ENCODE data around the gene NDUFA8.

The NDUFA8 gene

DNA sequence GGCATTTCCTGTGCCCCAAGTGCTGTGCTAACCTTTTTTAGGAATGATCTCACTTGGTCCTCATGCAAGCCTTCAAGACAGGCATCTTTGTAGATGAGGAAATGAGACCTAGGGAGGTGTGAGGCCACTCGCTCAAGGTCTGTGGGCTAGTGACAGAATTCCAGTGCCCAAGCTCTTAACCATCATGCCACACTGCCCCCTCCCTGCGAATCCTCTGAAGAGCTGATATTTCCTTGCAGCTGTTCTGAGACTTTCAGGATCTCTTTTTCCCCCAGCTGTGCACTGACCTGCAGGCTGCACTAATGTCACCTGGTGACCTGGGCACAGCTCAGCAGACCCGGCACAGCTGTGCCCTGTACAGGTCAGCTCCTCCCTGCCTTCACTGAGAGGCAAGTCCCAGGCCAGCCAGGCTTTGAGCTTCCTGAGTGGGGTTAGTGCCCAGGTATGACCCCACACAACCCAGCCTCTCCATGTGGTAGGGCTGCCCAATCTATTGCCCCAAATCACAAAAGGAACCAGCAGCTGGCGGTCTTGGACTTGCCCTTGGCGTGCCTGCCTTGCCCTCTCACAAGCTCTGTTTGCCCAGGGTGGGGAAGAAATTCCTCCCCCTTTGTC is 32.8 kb upstream of the NDUFA8 start:
- Mint-ChIP-seq H3K9me3 (no peaks in the 10 kb centered on the region), H3K4me3 (no peak overlapping the region), H3K27me3 (peaks cover 7% of the 10 kb centered on the region)

GRCh38 chr9:122191584-122191983 is 32.0 kb upstream of the NDUFA8 start:
- DNase-seq = no peak
- no peaks in the 10 kb centered on the region for H3K9me3 Mint-ChIP-seq
- H3K36me3 Mint-ChIP-seq (ENCODE audit: low read depth) = no peaks in the 10 kb centered on the region
- no peak overlapping the region for H3K27ac Mint-ChIP-seq
- peaks cover 4% of the 10 kb centered on the region for H3K27me3 Mint-ChIP-seq
- H3K4me3 Mint-ChIP-seq = no peak overlapping the region
- H3K4me1 Mint-ChIP-seq (ENCODE audit: low read depth) = no peaks in the 10 kb centered on the region

More for the DNA sequence above, 32.8 kb upstream of the NDUFA8 start:
- no peaks in the 10 kb centered on the region for H3K4me1 Mint-ChIP-seq (ENCODE audit: low read depth)
- H3K27ac Mint-ChIP-seq = no peak overlapping the region
- DNase-seq = no peak
- no peaks in the 10 kb centered on the region for H3K36me3 Mint-ChIP-seq (ENCODE audit: low read depth)

DNA sequence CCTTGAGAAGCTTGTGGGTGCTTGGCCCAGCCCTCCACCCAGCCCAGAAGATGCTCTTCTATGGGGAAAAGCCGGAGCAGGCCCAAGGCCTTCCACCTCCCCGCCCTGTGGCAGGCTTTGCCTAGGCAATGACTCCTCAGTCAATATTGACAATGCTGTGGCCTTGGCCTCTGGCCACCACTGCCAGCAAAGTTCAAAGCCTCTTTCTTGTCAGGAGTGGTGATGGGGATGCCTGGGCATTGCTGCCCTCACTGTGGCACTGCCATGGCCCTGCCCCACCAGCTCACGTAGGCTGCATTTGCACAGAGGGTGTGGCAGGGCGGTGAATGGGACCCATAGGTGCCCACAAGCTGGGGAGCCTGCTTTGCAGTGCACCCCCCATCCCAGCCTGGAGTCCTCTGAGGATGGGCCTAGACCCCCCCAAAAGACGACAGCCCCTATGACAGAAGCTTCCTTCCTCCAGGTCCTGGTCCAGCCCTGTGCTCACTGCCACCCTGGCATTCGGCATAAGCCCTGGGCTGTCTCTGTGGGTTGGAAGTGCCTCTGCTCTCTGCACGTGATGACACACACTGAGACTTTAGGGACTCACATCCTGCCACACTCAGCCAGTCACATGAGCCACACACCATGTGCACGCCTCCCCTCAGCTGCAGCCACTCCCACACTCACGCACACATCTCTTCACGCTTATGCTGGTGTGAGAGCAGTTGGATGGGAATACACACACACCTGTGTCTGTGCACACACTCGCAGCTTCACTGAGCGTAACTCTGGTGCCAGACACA is 31.2 kb upstream of the NDUFA8 start:
- peaks cover 4% of the 10 kb centered on the region for H3K27me3 Mint-ChIP-seq
- no peaks in the 10 kb centered on the region for H3K9me3 Mint-ChIP-seq
- H3K4me1 Mint-ChIP-seq (ENCODE audit: low read depth) = no peaks in the 10 kb centered on the region
- no peak overlapping the region for H3K27ac Mint-ChIP-seq
- no peaks in the 10 kb centered on the region for H3K36me3 Mint-ChIP-seq (ENCODE audit: low read depth)
- DNase-seq = no peak
- no peak overlapping the region for H3K4me3 Mint-ChIP-seq

GRCh38 chr9:122188369-122188768 is 28.8 kb upstream of the NDUFA8 start:
- H3K36me3 Mint-ChIP-seq (ENCODE audit: low read depth) = no peaks in the 10 kb centered on the region
- H3K4me3 Mint-ChIP-seq = no peak overlapping the region
- no peaks in the 10 kb centered on the region for H3K9me3 Mint-ChIP-seq
- H3K27ac Mint-ChIP-seq = no peak overlapping the region
- DNase-seq = no peak
- no peaks in the 10 kb centered on the region for H3K4me1 Mint-ChIP-seq (ENCODE audit: low read depth)
- peaks cover 3% of the 10 kb centered on the region for H3K27me3 Mint-ChIP-seq

DNA sequence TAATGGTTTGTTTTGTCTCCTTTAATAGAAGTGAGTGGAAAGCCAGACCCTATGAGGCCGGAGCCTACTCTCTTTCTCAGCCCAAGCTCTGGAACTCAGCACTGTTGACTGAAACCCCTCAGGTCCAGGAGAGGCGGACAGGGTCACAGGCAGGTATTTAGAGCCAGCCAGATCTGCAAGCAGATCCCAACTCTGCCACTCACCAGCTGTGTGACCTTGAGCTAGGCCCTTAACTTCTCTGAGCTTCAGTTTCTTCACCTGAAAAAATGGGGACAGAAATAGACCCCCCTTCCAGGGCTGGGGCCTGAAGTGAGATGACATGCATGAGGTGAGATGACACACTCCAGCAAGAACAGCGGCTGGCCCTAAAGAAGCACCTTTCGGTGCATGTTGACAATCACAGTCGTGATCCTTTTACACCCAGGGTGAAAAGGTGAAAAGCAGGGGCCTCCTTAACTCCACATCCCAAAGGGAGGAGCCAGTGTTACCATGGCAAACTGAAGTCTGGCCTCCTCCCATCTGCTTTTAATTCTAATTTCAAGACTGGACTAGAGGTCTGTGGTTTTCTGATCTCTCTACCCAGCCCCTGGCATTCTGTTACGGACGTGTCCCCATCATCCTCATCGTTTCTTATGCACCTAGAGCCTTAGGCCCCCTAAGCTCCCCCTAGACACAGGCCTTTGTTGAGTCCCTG is 27.3 kb upstream of the NDUFA8 start:
- Mint-ChIP-seq H3K4me3 (no peak overlapping the region), H3K27me3 (peaks cover 14% of the 10 kb centered on the region), H3K27ac (no peak overlapping the region), H3K36me3 (ENCODE audit: low read depth) (no peaks in the 10 kb centered on the region), H3K9me3 (no peaks in the 10 kb centered on the region), H3K4me1 (ENCODE audit: low read depth) (no peaks in the 10 kb centered on the region)
- no peak for DNase-seq

DNA sequence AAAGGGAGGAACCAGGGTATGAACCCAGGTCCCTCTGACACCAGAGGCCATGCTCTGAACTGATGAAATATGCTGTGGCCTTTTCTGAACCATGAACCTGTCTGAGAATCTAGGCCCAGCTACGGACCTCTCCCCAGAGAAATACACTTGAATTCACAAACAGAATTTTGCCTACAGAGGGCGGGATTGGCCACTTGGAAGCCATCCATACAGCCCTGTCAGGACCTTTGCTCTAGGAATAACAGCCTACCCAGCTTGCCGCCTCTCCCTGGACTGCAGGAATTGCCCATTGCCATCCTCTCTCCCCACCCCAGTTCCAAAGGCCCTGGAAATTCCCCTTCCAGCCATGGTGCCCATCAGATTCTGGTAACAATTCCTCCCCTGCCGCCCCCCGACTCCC is 26.7 kb upstream of the NDUFA8 start:
- no peaks in the 10 kb centered on the region for H3K36me3 Mint-ChIP-seq (ENCODE audit: low read depth)
- H3K27ac Mint-ChIP-seq = no peak overlapping the region
- H3K27me3 Mint-ChIP-seq = peaks cover 16% of the 10 kb centered on the region
- H3K9me3 Mint-ChIP-seq = no peaks in the 10 kb centered on the region
- DNase-seq = no peak
- no peak overlapping the region for H3K4me3 Mint-ChIP-seq
- no peaks in the 10 kb centered on the region for H3K4me1 Mint-ChIP-seq (ENCODE audit: low read depth)

GRCh38 chr9:122184551-122184950 is 25.0 kb upstream of the NDUFA8 start:
- Mint-ChIP-seq H3K27me3 (peaks cover 19% of the 10 kb centered on the region), H3K4me3 (no peak overlapping the region), H3K27ac (no peak overlapping the region), H3K9me3 (no peaks in the 10 kb centered on the region), H3K4me1 (ENCODE audit: low read depth) (no peaks in the 10 kb centered on the region), H3K36me3 (ENCODE audit: low read depth) (no peaks in the 10 kb centered on the region)
- no peak for DNase-seq

GRCh38 chr9:122183501-122183900 is 23.9 kb upstream of the NDUFA8 start:
- no peaks in the 10 kb centered on the region for H3K9me3 Mint-ChIP-seq
- H3K4me1 Mint-ChIP-seq (ENCODE audit: low read depth) = no peaks in the 10 kb centered on the region
- H3K36me3 Mint-ChIP-seq (ENCODE audit: low read depth) = no peaks in the 10 kb centered on the region
- H3K27me3 Mint-ChIP-seq = peaks cover 19% of the 10 kb centered on the region
- no peak overlapping the region for H3K4me3 Mint-ChIP-seq
- H3K27ac Mint-ChIP-seq = no peak overlapping the region
- DNase-seq = no peak

DNA sequence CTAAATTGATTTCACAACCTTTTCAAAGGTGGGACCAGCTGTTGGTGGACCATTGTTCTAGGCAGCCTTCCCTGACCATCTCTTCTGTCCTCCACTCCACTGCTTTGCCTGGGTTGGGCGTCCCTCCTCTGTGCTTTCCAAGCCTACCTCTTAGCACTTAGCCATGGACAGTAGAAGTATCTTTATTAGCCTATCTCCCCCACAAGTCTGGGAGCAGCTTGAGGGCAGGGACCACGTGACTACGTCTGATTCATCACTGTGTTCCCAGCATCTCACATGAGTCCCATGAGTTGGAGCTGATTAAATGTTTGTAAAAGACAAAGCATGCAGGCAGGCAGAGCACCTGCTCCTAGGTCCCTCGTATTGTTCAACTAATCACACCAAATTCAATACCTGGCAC is 21.1 kb upstream of the NDUFA8 start:
- peaks cover 22% of the 10 kb centered on the region for H3K27me3 Mint-ChIP-seq

DNA sequence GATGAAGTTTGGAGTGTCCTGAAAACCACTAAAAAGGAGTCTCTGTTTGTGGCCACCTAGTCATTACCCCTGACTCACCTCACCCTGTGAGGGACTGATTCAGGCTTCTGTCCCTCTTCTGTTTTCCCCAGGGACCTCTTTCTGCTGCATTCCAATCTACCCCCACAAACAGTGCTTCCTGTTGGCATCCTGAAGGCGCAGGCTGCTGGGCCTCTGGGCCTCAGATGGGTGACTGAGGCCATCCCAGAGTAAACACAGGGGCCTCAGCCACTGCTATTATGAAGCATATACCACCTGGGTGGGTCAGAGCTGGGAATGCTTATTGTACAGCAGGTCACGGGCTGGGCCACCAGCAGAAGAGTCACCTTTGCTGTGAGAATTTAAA is 20.1 kb upstream of the NDUFA8 start:
- DNase-seq = no peak
- no peak overlapping the region for H3K27ac Mint-ChIP-seq
- H3K27me3 Mint-ChIP-seq = peaks cover 22% of the 10 kb centered on the region
- no peaks in the 10 kb centered on the region for H3K9me3 Mint-ChIP-seq
- no peaks in the 10 kb centered on the region for H3K4me1 Mint-ChIP-seq (ENCODE audit: low read depth)
- H3K4me3 Mint-ChIP-seq = no peak overlapping the region
- no peaks in the 10 kb centered on the region for H3K36me3 Mint-ChIP-seq (ENCODE audit: low read depth)

More for the DNA sequence above, 21.1 kb upstream of the NDUFA8 start:
- no peaks in the 10 kb centered on the region for H3K36me3 Mint-ChIP-seq (ENCODE audit: low read depth)
- H3K9me3 Mint-ChIP-seq = no peaks in the 10 kb centered on the region
- no peak overlapping the region for H3K27ac Mint-ChIP-seq
- DNase-seq = no peak
- H3K4me3 Mint-ChIP-seq = no peak overlapping the region
- no peaks in the 10 kb centered on the region for H3K4me1 Mint-ChIP-seq (ENCODE audit: low read depth)

DNA sequence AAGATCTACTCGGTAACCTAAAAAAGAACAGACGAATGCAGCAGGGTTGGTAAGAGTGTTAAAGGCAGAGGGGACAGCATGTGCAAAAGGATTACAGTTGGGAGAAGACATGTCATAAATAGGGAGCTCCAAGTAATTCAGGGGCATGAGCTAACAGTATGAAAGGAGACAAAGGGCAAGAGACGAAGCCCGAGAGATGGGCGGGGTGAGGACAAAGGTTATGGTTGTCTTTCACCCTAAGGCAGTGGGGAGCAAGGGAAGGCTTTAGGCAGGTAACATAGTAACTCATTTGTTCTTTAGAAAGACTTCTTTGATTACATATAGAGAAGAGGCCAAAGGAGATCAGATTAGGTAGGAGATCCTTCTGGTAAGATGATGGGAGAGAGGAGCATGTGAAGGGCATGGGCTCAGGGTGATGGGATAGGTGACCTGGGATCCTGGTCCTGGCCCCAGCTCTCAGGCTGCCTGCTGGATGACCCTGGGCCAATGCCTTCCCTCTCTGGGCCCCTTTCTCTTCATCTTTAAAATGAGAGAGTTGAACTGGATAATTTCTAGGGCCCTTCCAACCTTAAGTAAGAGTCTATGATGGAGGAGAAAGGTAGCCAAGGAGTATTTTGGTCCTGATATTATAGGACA is 19.6 kb upstream of the NDUFA8 start:
- Mint-ChIP-seq H3K36me3 (ENCODE audit: low read depth) (no peaks in the 10 kb centered on the region), H3K27me3 (peaks cover 23% of the 10 kb centered on the region), H3K4me1 (ENCODE audit: low read depth) (no peaks in the 10 kb centered on the region), H3K4me3 (no peak overlapping the region), H3K27ac (no peak overlapping the region), H3K9me3 (no peaks in the 10 kb centered on the region)
- DNase-seq = no peak

- no peak for DNase-seq
- Mint-ChIP-seq H3K36me3 (ENCODE audit: low read depth) (no peaks in the 10 kb centered on the region), H3K27ac (no peak overlapping the region), H3K27me3 (peaks cover 26% of the 10 kb centered on the region), H3K4me3 (no peak overlapping the region), H3K4me1 (ENCODE audit: low read depth) (no peaks in the 10 kb centered on the region), H3K9me3 (no peaks in the 10 kb centered on the region)
Observed at GRCh38 chr9:122176916-122177315, 17.3 kb upstream of the NDUFA8 start.

GRCh38 chr9:122173670-122174069 is 14.1 kb upstream of the NDUFA8 start:
- Mint-ChIP-seq H3K36me3 (ENCODE audit: low read depth) (no peaks in the 10 kb centered on the region), H3K4me1 (ENCODE audit: low read depth) (no peaks in the 10 kb centered on the region), H3K27ac (no peak overlapping the region), H3K27me3 (peaks cover 37% of the 10 kb centered on the region), H3K9me3 (no peaks in the 10 kb centered on the region), H3K4me3 (no peak overlapping the region)
- DNase-seq = no peak

DNA sequence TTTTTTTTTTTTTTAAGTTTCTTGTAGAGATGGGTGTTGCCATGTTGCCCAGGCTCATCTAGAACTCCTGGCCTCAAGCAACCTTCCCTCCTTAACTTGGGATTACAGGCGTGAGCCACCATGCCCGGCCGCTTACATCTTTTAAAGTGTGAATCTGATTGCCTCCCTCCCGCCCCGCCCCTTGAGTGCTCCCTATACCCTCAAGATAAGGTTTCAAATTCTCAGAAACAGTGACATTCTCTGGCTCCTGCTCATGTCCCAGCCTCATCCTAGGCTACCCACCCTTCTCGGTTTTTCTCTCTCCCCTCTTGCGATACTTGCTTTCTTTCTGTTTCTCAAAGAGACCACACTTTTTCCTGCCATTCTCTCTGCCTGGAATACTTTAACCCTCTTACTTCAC is 12.6 kb upstream of the NDUFA8 start:
- DNase-seq = no peak
- no peaks in the 10 kb centered on the region for H3K9me3 Mint-ChIP-seq
- no peak overlapping the region for H3K27ac Mint-ChIP-seq
- H3K4me1 Mint-ChIP-seq (ENCODE audit: low read depth) = no peaks in the 10 kb centered on the region
- peaks cover 45% of the 10 kb centered on the region for H3K27me3 Mint-ChIP-seq
- H3K36me3 Mint-ChIP-seq (ENCODE audit: low read depth) = no peaks in the 10 kb centered on the region
- H3K4me3 Mint-ChIP-seq = no peak overlapping the region

DNA sequence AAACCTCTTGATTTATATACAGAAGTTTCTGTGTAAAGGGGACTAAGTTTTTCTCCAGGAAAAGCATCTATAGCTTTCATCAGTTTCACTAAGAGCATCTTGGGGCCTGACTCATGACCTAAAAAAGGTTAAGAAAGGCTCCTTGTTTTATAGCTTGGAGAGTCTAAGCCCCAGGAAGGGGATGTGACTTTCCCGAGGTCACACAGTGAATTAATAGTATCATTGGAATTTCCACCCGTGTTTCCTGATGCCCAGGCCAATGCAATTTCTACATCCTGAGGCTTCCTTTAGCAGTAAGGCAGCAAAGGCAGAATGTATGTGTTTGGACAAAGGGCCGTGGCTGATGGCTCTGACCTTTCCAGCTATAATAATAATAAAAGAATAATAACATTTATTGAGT is 8.8 kb upstream of the NDUFA8 start:
- H3K27ac Mint-ChIP-seq = no peak overlapping the region
- no peak overlapping the region for H3K4me3 Mint-ChIP-seq
- H3K4me1 Mint-ChIP-seq (ENCODE audit: low read depth) = no peaks in the 10 kb centered on the region

More for the DNA sequence above, 8.8 kb upstream of the NDUFA8 start:
- Mint-ChIP-seq H3K36me3 (ENCODE audit: low read depth) (no peaks in the 10 kb centered on the region), H3K9me3 (no peaks in the 10 kb centered on the region), H3K27me3 (peaks cover 44% of the 10 kb centered on the region)
- no peak for DNase-seq
